Nephron progenitor cell (in vitro differentiated cells): ENCODE results near the gene RBKS.

ENCODE experiments used
- DNase-seq: peaks from one replicate; pipeline ENCODE4 v3.0.0; 2021
- H3K27ac Mint-ChIP-seq: 2 replicates; pipeline ENCODE4 v1.8.0; 2021; ENCODE audit warnings: mild to moderate bottlenecking, moderate library complexity, mixed read lengths
- H3K27me3 Mint-ChIP-seq: 2 replicates; pipeline ENCODE4 v1.8.0; 2021; ENCODE audit warnings: mild to moderate bottlenecking, low read depth, mixed read lengths; ENCODE audit not compliant: poor library complexity
- H3K36me3 Mint-ChIP-seq: 2 replicates; pipeline ENCODE4 v1.8.0; 2021; ENCODE audit warnings: low read depth, mixed read lengths
- H3K4me1 Mint-ChIP-seq: 2 replicates; pipeline ENCODE4 v1.8.0; 2021; ENCODE audit warnings: mixed read lengths
- H3K4me3 Mint-ChIP-seq: 2 replicates; pipeline ENCODE4 v1.8.0; 2021; ENCODE audit warnings: mild to moderate bottlenecking, moderate library complexity, mixed read lengths
- H3K9me3 Mint-ChIP-seq: 2 replicates; pipeline ENCODE4 v1.8.0; 2021; ENCODE audit warnings: mild to moderate bottlenecking, moderate library complexity, mixed read lengths
- TF ChIP-seq, protein P1 (sequence below): fragments of 200-600 bp; sonication (generic); IDR thresholded peaks from 2 replicates; pipeline ENCODE4 v1.5.0; 2021; ENCODE audit warnings: antibody characterized with exemption

RBKS gene

DNA sequence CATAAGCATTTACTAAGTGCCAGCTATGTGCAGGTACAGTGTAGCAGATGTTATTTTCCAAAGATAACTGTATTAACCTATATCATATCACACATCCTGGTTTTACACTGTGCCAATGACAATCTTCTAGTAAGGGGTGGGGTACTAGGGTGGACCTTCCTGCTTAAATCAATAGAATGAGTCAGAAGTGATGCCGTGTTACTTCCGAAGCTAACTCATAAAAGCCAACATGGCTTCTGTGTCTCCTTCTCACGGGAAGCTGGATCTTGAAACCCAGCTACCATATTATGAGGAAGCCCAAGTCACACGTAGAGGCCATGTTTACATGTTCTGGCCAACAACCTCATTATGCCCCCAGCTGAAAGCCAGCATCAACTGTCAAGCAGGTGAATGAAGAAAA lies 59.5 kb downstream of the RBKS start:
- Mint-ChIP-seq H3K27me3 (peaks cover 9% of the 10 kb centered on the region), H3K36me3 (peaks cover 21% of the 10 kb centered on the region), H3K4me1 (no peaks in the 10 kb centered on the region), H3K27ac (no peak overlapping the region), H3K4me3 (no peak overlapping the region), H3K9me3 (no peaks in the 10 kb centered on the region)
- DNase-seq: no peak
- TF ChIP-seq, protein P1, sequence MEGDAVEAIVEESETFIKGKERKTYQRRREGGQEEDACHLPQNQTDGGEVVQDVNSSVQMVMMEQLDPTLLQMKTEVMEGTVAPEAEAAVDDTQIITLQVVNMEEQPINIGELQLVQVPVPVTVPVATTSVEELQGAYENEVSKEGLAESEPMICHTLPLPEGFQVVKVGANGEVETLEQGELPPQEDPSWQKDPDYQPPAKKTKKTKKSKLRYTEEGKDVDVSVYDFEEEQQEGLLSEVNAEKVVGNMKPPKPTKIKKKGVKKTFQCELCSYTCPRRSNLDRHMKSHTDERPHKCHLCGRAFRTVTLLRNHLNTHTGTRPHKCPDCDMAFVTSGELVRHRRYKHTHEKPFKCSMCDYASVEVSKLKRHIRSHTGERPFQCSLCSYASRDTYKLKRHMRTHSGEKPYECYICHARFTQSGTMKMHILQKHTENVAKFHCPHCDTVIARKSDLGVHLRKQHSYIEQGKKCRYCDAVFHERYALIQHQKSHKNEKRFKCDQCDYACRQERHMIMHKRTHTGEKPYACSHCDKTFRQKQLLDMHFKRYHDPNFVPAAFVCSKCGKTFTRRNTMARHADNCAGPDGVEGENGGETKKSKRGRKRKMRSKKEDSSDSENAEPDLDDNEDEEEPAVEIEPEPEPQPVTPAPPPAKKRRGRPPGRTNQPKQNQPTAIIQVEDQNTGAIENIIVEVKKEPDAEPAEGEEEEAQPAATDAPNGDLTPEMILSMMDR: no peak

DNA sequence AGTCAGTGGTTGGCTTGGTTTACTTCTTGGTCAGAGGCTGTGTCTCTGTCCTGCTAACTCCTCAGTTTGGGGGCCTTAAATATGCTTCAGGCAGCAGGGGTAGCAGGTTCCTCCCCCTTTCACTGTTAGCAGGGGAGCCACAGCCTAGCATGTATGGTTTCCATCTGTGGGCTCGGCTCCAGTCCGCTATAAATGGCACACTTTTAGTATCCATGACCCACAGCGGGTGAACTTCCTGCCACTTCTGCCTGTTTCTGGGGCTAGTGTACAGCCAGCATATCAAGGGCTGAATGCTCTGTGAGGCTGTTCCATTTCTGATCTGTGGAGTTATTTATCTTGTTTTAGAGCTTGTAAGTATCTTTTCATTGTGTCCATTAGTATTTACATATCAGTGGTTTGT lies 60.4 kb downstream of the RBKS start:
- H3K4me1 Mint-ChIP-seq: no peaks in the 10 kb centered on the region
- no peak overlapping the region for H3K4me3 Mint-ChIP-seq
- TF ChIP-seq, protein P1: no peak
- H3K36me3 Mint-ChIP-seq: peaks cover 29% of the 10 kb centered on the region
- H3K27ac Mint-ChIP-seq: no peak overlapping the region
- peaks cover 6% of the 10 kb centered on the region for H3K9me3 Mint-ChIP-seq
- peaks cover 9% of the 10 kb centered on the region for H3K27me3 Mint-ChIP-seq
- DNase-seq: no peak

DNA sequence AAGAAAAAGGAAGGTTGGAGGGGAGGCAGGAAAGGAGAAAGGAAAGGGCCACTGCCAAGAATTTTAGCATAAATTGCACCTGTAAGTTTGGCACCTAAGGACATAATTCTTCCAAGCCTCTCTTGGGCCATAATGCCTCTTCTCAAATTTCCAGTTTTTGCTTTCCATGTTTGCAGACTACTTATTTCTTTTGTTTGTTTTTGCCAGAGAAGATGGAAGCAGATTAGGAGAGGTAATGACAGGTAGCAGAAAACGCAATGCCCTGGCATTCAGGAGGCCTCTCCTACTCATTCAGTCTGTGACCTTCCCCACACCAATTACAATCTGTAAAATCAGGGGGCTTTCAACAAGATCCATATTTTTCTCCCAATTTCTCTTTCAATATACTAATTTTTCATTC lies 61.9 kb downstream of the RBKS start:
- no peak for DNase-seq
- Mint-ChIP-seq H3K4me1 (no peaks in the 10 kb centered on the region), H3K4me3 (no peak overlapping the region), H3K27me3 (peaks cover 7% of the 10 kb centered on the region), H3K9me3 (peaks cover 21% of the 10 kb centered on the region), H3K36me3 (peaks cover 43% of the 10 kb centered on the region), H3K27ac (no peak overlapping the region)
- TF ChIP-seq, protein P1: no peak

DNA sequence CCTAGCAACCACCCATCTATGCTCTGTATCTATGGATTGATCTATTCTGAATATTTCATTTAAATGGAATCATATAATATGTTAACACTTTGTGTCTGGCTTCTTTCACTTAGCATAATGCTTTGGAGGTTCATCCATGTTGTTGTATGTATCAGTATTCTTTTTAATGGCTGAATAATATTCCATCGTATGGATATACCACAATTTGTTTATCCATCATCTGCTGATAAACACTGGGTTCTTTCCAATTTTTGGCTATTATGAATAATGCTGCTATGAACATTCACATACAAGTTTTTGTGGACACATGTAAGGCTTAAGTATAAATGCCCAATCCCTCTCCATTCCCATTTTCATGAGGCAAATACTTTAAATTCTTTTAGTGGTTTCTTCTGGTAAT lies 65.8 kb downstream of the RBKS start:
- H3K27ac Mint-ChIP-seq: no peak overlapping the region
- H3K4me3 Mint-ChIP-seq: no peak overlapping the region
- no peak for DNase-seq
- H3K36me3 Mint-ChIP-seq: peaks cover 40% of the 10 kb centered on the region
- H3K4me1 Mint-ChIP-seq: no peaks in the 10 kb centered on the region
- TF ChIP-seq, protein P1: no peak
- H3K9me3 Mint-ChIP-seq: peaks cover 26% of the 10 kb centered on the region
- H3K27me3 Mint-ChIP-seq: peaks cover 7% of the 10 kb centered on the region

DNA sequence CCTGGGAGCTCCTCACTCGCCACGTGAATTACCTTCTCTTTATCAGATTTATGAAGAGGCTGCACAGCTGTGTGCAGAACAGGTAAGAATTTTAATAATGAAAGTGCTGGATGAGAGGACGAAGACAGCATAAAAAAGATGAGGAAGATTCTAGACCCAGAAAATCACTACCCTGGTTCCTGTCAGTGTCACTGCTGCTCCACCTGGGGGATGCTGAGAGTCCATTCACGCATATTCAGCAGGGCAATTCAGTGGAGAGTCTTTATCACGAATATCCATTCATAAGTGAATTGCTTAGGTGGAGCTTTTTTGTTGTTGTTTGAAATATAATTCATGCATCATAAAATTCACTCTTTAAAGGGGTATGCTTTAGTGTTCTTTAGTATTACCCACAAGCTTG lies 66.6 kb downstream of the RBKS start:
- peaks cover 3% of the 10 kb centered on the region for H3K27me3 Mint-ChIP-seq
- TF ChIP-seq, protein P1: no peak
- no peaks in the 10 kb centered on the region for H3K4me1 Mint-ChIP-seq
- H3K27ac Mint-ChIP-seq: no peak overlapping the region
- no peak for DNase-seq
- peaks cover 40% of the 10 kb centered on the region for H3K36me3 Mint-ChIP-seq
- H3K4me3 Mint-ChIP-seq: no peak overlapping the region
- H3K9me3 Mint-ChIP-seq: peaks cover 26% of the 10 kb centered on the region

DNA sequence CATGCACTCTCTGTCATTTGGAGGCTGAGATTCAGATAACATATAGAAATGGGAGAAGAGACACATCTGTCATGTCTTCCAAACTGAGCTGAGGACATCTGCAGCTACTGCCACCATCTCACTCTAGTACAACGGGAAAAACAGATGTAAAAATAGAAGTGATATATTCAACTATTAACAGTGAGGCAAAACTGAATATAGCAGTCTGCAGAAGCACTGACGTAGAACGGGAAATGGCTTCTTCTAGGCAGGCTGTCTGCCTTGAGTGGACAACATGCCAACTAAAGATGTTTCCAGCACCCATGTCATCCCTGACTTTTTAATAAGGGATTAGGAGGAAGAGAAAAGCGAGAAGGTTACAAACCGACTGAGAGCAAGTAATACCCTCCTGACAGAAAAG lies 67.1 kb downstream of the RBKS start:
- no peaks in the 10 kb centered on the region for H3K4me1 Mint-ChIP-seq
- TF ChIP-seq, protein P1: no peak
- DNase-seq: no peak
- no peaks in the 10 kb centered on the region for H3K27me3 Mint-ChIP-seq
- no peak overlapping the region for H3K27ac Mint-ChIP-seq
- no peak overlapping the region for H3K4me3 Mint-ChIP-seq
- H3K9me3 Mint-ChIP-seq: peaks cover 26% of the 10 kb centered on the region
- peaks cover 45% of the 10 kb centered on the region for H3K36me3 Mint-ChIP-seq
